ENCODE measurements around the gene NUP93.

The NUP93 gene

GRCh38 chr16:56824804-56825203, 94.9 kb downstream of the NUP93 start:
- DNase-seq, result no peak

- DNase-seq, result peak; percentile 28
Measured at GRCh38 chr16:56825826-56826225, 95.9 kb downstream of the NUP93 start.

GRCh38 chr16:56828647-56829046, 98.7 kb downstream of the NUP93 start:
- DNase-seq, result no peak

GRCh38 chr16:56830669-56831068, 100.7 kb downstream of the NUP93 start:
- DNase-seq, result peak; percentile 31

GRCh38 chr16:56832768-56833167, 102.8 kb downstream of the NUP93 start:
- DNase-seq, result no peak

GRCh38 chr16:56833243-56833970, 103.5 kb downstream of the NUP93 start:
- DNase-seq, result peak; percentile 27

GRCh38 chr16:56835320-56835719, 105.4 kb downstream of the NUP93 start:
- no peak for DNase-seq

- DNase-seq, result no peak
Measured at GRCh38 chr16:56836410-56837230, 106.7 kb downstream of the NUP93 start.

GRCh38 chr16:56838622-56839337, 108.9 kb downstream of the NUP93 start:
- no peak for DNase-seq

GRCh38 chr16:56841233-56841632, 111.3 kb downstream of the NUP93 start:
- DNase-seq, result peak; percentile 46

- DNase-seq, result no peak
Measured at GRCh38 chr16:56841659-56842058, 111.7 kb downstream of the NUP93 start.

GRCh38 chr16:56842133-56842532, 112.2 kb downstream of the NUP93 start:
- no peak for DNase-seq

GRCh38 chr16:56844056-56844455, 114.1 kb downstream of the NUP93 start:
- no peak for DNase-seq

- no peak for DNase-seq
Measured at GRCh38 chr16:56847173-56847910, 117.4 kb downstream of the NUP93 start.

GRCh38 chr16:56848029-56848936, 118.4 kb downstream of the NUP93 start:
- peak; percentile 62 for DNase-seq

- DNase-seq, result peak; percentile 77
Measured at GRCh38 chr16:56848955-56849689, 119.2 kb downstream of the NUP93 start.

GRCh38 chr16:56849690-56850680, 120.1 kb downstream of the NUP93 start:
- peak; percentile 38 for DNase-seq

GRCh38 chr16:56851671-56852400, 121.9 kb downstream of the NUP93 start:
- no peak for DNase-seq

GRCh38 chr16:56852401-56852730, 122.4 kb downstream of the NUP93 start:
- no peak for DNase-seq

Data from fibroblast of skin of right quadriceps (primary cell).